Measurements from ENCODE around the gene COPS7A. TPM values are rescaled to one million over a fixed set of nuclear protein-coding genes. Genes with fewer than 3 reads are reported as not detected.

Gene COPS7A
- total and polyA plus RNA-seq, 7 donors: 48.6 to 69.3 (median 52.5) TPM

DNA sequence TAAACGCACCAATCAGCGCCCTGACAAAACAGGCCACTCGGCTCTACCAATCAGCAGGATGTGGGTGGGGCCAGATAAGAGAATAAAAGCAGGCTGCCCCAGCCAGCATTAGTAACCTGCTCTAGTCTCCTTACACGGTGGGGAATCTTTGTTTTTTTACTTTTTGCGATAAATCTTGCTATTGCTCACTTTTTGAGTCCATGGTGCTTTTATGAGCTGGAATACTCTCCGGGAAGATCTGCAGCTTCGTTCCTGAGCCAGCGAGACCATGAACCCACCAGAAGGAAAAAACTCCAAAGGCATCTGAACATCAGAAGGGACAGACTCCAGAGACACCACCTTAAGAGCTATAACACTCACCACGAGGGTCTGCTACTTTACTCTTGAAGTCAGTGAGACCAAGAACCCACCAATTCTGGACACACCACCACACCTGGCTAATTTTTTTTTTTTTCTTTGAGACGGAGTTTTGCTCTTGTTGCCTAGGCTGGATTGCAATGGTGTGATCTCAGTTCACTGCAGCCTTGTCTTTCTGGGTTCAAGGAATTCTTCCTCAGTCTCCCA is 6.9 kb upstream of the COPS7A start:
- no peak for DNase-seq
- no peaks in the 10 kb centered on the region for H3K4me1 ChIP-seq
- no peaks in the 10 kb centered on the region for H3K9me3 ChIP-seq
- no peak overlapping the region for H3K4me3 ChIP-seq
- TF ChIP-seq POLR2A (IDR thresholded peaks at IDR 0.05) (no peak), POLR2AphosphoS5 (IDR thresholded peaks at IDR 0.05) (no peak), EP300 (IDR thresholded peaks at IDR 0.05) (no peak)
- TF ChIP-seq, protein P1, sequence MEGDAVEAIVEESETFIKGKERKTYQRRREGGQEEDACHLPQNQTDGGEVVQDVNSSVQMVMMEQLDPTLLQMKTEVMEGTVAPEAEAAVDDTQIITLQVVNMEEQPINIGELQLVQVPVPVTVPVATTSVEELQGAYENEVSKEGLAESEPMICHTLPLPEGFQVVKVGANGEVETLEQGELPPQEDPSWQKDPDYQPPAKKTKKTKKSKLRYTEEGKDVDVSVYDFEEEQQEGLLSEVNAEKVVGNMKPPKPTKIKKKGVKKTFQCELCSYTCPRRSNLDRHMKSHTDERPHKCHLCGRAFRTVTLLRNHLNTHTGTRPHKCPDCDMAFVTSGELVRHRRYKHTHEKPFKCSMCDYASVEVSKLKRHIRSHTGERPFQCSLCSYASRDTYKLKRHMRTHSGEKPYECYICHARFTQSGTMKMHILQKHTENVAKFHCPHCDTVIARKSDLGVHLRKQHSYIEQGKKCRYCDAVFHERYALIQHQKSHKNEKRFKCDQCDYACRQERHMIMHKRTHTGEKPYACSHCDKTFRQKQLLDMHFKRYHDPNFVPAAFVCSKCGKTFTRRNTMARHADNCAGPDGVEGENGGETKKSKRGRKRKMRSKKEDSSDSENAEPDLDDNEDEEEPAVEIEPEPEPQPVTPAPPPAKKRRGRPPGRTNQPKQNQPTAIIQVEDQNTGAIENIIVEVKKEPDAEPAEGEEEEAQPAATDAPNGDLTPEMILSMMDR (IDR thresholded peaks at IDR 0.05): no peak
- no peaks in the 10 kb centered on the region for H3K36me3 ChIP-seq
- H3K27me3 ChIP-seq: peaks cover 0 to 21% (median 0%) of the 10 kb centered on the region in 3 donors
- 71 to 87% methylated on average over 8 of the region's 10 CpGs for WGBS, 2 donors
- intact Hi-C loops (cut with DNase I): no loop called here
- H3K27ac ChIP-seq: no peak overlapping the region

DNA sequence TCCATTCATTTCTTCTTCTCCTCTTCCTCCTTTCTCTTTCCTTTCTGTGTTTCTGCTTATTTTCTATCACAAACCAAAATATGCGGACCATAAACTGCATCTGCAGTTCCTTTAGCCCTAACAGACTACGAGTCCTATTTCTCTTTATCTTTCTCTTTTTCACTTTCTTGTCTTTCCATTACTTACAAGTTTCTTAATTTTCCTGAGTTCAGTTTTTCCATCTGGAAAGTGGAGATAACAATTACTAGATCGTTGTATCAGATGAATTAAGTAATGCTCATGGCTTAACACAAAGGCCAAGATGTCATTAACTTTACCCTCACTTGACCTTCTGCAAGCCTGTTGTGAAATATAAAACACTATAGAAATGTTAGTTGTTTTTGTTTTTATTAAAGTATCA is 983 bp upstream of the COPS7A start:
- H3K9me3 ChIP-seq: no peaks in the 10 kb centered on the region

DNA sequence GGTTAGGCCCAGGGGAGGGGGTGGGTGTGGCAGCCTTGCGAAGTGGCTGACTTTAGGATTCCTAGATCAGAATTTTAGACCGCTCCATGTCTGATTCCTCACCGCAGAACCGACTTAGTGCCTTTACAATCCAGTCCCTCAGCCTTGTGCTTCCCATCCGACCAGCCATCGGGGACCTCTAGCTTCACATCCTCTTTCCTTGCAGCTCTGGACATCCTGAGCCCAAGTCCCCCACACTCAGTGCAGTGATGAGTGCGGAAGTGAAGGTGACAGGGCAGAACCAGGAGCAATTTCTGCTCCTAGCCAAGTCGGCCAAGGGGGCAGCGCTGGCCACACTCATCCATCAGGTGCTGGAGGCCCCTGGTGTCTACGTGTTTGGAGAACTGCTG is 557 bp downstream of the COPS7A start:
- intact Hi-C loops (cut with DNase I): loop anchor here (5.0 kb wide), 1 partner anchor 62 kb away; the partner anchor contains the start of gene ING4
- WGBS, 2 donors: 14 to 43% methylated on average over 10 of the region's 10 CpGs
- H3K4me1 ChIP-seq: peaks cover 0 to 15% (median 14%) of the 10 kb centered on the region in 4 donors
- peak overlapping the region; percentile 52 to 67 (median 55) for H3K4me3 ChIP-seq
- peaks cover 5 to 28% (median 16%) of the 10 kb centered on the region in 4 donors for H3K36me3 ChIP-seq
- peak; percentile 72 for DNase-seq
- TF ChIP-seq POLR2A (IDR thresholded peaks at IDR 0.05) (no peak), POLR2AphosphoS5 (IDR thresholded peaks at IDR 0.05) (no peak), EP300 (IDR thresholded peaks at IDR 0.05) (no peak)
- TF ChIP-seq, protein P1 (IDR thresholded peaks at IDR 0.05): no peak
- H3K9me3 ChIP-seq: no peaks in the 10 kb centered on the region
- H3K27ac ChIP-seq: peak overlapping the region; percentile 80 to 86 (median 84)
- no peaks in the 10 kb centered on the region for H3K27me3 ChIP-seq

More for the DNA sequence above, 983 bp upstream of the COPS7A start:
- TF ChIP-seq, protein P1 (IDR thresholded peaks at IDR 0.05): no peak
- TF ChIP-seq EP300 (IDR thresholded peaks at IDR 0.05): no peak
- no peak for TF ChIP-seq POLR2AphosphoS5 (IDR thresholded peaks at IDR 0.05)
- TF ChIP-seq POLR2A (IDR thresholded peaks at IDR 0.05): no peak
- Histone ChIP-seq H3K36me3 (peaks cover 0 to 12% (median 3%) of the 10 kb centered on the region in 4 donors), H3K4me1 (peaks cover 0 to 15% (median 14%) of the 10 kb centered on the region in 4 donors), H3K4me3 (no peak overlapping the region), H3K27ac (peak overlapping the region in 1 of 4 donors; percentile 86), H3K27me3 (no peaks in the 10 kb centered on the region)
- no peak for DNase-seq
- intact Hi-C loops (cut with DNase I): loop anchor here (1.0 to 5.0 kb wide), 2 partner anchors 34 to 61 kb away; partner anchors contain the start of genes ING4 and ZNF384
- 81 to 87% methylated on average over 3 of the region's 3 CpGs for WGBS, 2 donors

DNA sequence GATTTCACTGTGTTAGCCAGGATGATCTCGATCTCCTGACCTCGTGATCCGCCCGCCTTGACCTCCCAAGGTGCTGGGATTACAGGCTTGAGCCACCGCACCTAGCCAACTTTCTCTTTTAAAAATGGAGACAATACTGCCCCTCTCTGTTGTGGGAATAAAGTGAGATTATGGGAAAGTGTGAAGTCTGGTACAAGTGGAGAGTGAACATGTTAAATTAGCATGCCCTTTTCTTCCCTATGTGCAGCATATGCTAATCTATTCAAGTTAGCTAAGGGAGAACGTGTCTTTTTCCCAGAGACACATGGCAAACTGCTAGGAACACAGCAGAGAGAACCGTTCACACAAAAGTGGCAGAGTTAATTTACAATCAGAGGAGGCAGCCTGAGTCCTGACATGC is 1.5 kb downstream of the COPS7A start:
- H3K4me1 ChIP-seq: peaks cover 0 to 15% (median 14%) of the 10 kb centered on the region in 4 donors
- TF ChIP-seq POLR2A (IDR thresholded peaks at IDR 0.05) (no peak), POLR2AphosphoS5 (IDR thresholded peaks at IDR 0.05) (no peak), EP300 (IDR thresholded peaks at IDR 0.05) (no peak)
- TF ChIP-seq, protein P1 (IDR thresholded peaks at IDR 0.05): no peak
- H3K27ac ChIP-seq: no peak overlapping the region
- no peaks in the 10 kb centered on the region for H3K27me3 ChIP-seq
- DNase-seq: no peak
- H3K36me3 ChIP-seq: peaks cover 12 to 37% (median 24%) of the 10 kb centered on the region in 4 donors
- WGBS, 2 donors: 95% methylated on average over 7 of the region's 7 CpGs
- no peak overlapping the region for H3K4me3 ChIP-seq
- intact Hi-C loops (cut with DNase I): no loop called here
- no peaks in the 10 kb centered on the region for H3K9me3 ChIP-seq

All from sigmoid colon (tissue), 7 donors.